ENCODE results near the gene SLC27A3.
A peak's percentile ranks its signal among the peaks of the same experiment; 100 is the strongest.

The SLC27A3 gene

DNA sequence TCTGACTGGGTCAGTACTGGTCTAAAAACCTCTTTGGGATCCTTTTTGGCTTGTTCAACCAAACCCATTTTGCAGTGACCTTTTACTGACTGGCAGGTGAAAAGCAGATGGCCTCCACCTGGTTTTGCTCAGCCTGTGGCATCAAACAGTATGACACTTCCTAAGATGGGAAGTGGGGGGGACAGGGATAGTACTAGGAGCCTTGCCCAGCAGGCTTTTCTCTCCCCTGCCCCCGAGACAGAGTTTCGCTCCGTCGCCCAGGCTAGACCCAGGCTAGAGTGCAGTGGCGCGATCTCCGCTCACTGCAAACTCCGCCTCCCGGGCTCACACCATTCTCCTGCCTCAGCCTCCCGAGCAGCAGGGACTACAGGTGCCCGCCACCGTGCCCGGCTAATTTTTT lies 29.0 kb upstream of the SLC27A3 start:
- no peaks in the 10 kb centered on the region for H3K9me3 ChIP-seq (ENCODE audit: severe bottlenecking)
- no peak overlapping the region for H3K27ac ChIP-seq
- H3K27me3 ChIP-seq (ENCODE audit: insufficient read depth, low read depth, severe bottlenecking): no peaks in the 10 kb centered on the region
- DNase-seq: no peak
- H3K4me3 ChIP-seq (ENCODE audit: low read depth, low read length): no peak overlapping the region
- H3K36me3 ChIP-seq: peaks cover 95% of the 10 kb centered on the region
- TF ChIP-seq, protein P1, sequence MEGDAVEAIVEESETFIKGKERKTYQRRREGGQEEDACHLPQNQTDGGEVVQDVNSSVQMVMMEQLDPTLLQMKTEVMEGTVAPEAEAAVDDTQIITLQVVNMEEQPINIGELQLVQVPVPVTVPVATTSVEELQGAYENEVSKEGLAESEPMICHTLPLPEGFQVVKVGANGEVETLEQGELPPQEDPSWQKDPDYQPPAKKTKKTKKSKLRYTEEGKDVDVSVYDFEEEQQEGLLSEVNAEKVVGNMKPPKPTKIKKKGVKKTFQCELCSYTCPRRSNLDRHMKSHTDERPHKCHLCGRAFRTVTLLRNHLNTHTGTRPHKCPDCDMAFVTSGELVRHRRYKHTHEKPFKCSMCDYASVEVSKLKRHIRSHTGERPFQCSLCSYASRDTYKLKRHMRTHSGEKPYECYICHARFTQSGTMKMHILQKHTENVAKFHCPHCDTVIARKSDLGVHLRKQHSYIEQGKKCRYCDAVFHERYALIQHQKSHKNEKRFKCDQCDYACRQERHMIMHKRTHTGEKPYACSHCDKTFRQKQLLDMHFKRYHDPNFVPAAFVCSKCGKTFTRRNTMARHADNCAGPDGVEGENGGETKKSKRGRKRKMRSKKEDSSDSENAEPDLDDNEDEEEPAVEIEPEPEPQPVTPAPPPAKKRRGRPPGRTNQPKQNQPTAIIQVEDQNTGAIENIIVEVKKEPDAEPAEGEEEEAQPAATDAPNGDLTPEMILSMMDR (IDR thresholded peaks at IDR 0.05; ENCODE audit: low read depth, low read length): no peak

DNA sequence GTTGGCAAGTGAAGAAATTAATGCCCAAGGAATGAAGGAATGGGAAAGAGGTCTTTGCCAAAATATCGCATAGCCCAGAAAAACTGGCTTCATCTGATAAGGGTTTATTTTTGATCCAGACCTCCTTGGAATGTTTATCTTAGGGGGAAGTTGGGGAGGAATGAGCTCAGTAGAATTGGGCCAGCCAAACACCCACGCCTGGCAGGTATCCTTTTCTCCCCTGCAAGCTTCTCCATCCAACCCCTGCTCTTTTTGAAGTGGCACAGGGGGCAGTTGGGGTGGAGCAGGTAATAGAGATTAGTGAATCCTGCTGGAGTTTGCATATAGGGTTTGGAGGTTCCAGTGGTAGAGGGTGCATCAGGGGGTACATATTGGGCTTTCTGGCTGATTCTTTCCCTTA lies 26.3 kb upstream of the SLC27A3 start:
- Histone ChIP-seq H3K27me3 (ENCODE audit: insufficient read depth, low read depth, severe bottlenecking) (no peaks in the 10 kb centered on the region), H3K36me3 (peaks cover 97% of the 10 kb centered on the region), H3K27ac (no peak overlapping the region), H3K4me3 (ENCODE audit: low read depth, low read length) (no peak overlapping the region), H3K9me3 (ENCODE audit: severe bottlenecking) (no peaks in the 10 kb centered on the region)
- DNase-seq: no peak
- TF ChIP-seq, protein P1 (IDR thresholded peaks at IDR 0.05; ENCODE audit: low read depth, low read length): no peak

DNA sequence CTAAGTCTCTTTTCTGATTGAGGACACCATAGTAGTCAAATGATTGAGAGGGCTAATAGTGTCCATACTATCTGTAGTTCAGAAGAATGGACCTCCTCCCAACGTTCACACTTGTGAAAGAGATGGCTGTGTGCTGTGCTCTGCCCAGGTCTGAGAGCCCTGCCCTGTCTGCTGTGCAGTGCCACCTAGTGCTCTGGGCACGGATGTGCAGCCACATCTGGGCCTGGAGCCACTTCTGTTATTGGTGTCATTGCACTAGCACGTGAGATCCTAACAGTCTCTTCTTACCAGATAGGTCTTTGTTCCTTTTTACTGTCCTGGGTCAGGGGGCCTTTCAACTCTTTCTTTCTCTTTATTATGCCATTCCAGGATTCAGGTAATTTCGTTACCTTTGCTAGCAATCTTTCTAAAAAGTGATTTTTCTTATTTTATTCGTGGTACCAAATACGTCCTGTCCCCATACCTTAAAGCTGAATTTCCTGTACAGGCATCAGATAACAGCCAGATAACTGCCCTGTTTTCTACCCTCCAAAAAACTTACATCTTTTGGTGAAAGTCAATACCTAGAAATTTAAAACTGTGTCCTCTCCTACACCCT lies 25.7 kb upstream of the SLC27A3 start:
- TF ChIP-seq, protein P1 (IDR thresholded peaks at IDR 0.05; ENCODE audit: low read depth, low read length): peak; percentile 100
- peak; percentile 94 for DNase-seq
- H3K9me3 ChIP-seq (ENCODE audit: severe bottlenecking): no peaks in the 10 kb centered on the region
- no peak overlapping the region for H3K27ac ChIP-seq
- peaks cover 97% of the 10 kb centered on the region for H3K36me3 ChIP-seq
- no peaks in the 10 kb centered on the region for H3K27me3 ChIP-seq (ENCODE audit: insufficient read depth, low read depth, severe bottlenecking)
- H3K4me3 ChIP-seq (ENCODE audit: low read depth, low read length): no peak overlapping the region

DNA sequence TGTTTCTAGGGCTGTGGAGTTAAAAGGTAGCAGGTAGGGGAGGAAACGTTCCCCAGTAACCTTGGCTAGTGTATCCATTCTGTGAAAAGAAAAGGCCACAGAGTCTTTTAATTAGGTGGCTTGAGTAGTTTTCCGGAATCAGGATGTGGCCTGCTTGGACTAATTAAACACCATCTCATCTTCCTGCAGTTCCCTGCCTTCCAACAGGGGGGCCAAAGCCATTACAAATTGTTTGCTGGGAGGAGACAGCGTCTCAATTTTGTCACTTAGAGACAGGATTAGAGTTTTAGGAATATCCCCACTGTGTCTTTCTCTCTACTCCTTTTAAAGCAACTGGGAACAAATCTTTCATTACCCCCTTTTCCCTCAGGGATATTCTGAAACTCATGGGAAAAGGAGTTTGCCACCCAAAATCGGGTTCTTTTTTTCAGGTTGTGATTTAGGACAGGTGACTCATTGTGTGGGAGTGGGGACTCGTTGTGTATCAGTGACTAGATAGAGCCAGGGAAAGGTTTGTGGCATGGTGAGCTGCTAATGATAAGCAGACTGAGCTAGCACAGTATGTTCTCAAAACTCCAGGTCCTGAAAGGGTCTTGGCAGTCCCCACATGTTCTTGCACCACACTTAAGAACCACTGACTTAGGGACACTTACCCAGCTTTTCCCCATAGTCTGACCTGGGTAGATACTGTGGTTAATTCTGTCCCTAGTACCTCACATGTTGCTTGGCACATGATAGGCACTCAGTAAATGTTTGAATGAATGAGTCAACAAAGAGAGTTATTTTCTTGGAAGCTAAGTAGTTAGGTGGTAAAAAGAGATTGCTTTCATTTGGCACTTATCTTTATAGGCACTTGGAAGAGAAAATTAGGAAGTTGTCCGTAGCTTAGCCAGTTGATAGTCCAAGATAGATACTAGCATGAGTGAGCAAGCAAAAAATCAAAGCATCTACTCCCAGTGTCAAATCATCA lies 24.9 kb upstream of the SLC27A3 start:
- no peaks in the 10 kb centered on the region for H3K27me3 ChIP-seq (ENCODE audit: insufficient read depth, low read depth, severe bottlenecking)
- peaks cover 99% of the 10 kb centered on the region for H3K36me3 ChIP-seq
- TF ChIP-seq, protein P1 (IDR thresholded peaks at IDR 0.05; ENCODE audit: low read depth, low read length): no peak
- H3K9me3 ChIP-seq (ENCODE audit: severe bottlenecking): no peaks in the 10 kb centered on the region
- H3K4me3 ChIP-seq (ENCODE audit: low read depth, low read length): no peak overlapping the region
- no peak overlapping the region for H3K27ac ChIP-seq
- no peak for DNase-seq

DNA sequence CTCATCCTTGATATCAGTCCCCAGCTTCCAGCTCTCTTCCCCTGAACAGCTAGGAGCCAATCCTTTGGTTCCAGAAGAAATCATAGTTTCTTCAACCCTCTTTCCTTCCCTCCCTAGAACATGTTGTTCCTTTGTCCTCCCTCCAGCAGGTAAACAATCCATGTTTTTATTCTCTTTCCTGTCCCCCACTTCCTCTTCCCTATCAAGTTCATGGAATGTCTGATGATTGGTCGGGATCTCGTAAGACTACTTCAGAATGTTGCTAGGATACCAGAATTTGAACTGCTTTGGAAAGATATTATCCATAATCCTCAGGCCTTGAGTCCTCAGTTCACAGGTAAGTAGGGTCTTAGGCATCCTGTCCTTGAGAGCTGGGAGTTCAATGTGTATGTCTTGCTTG lies 23.1 kb upstream of the SLC27A3 start:
- H3K27ac ChIP-seq: no peak overlapping the region
- DNase-seq: no peak
- TF ChIP-seq, protein P1 (IDR thresholded peaks at IDR 0.05; ENCODE audit: low read depth, low read length): no peak

More for the DNA sequence above, 23.1 kb upstream of the SLC27A3 start:
- Histone ChIP-seq H3K36me3 (peaks cover 100% of the 10 kb centered on the region), H3K27me3 (ENCODE audit: insufficient read depth, low read depth, severe bottlenecking) (no peaks in the 10 kb centered on the region), H3K4me3 (ENCODE audit: low read depth, low read length) (no peak overlapping the region), H3K9me3 (ENCODE audit: severe bottlenecking) (no peaks in the 10 kb centered on the region)

Data from WERI-Rb-1 (cell line).